Measurements from ENCODE around the gene NDUFB2. TPM values are rescaled to one million over a fixed set of nuclear protein-coding genes. Genes with fewer than 3 reads are reported as not detected.
"Not testable (repeated sequence)": the region's sequence is repeated elsewhere in the genome, so short reads cannot be mapped to it uniquely, and the experiment has no call there.

Gene NDUFB2
- total RNA-seq, 1 donor from 2014 or later = 174 TPM

GRCh38 chr7:140656548-140657515, 39.7 kb upstream of the NDUFB2 start:
- no peak for TF ChIP-seq CTCF (IDR thresholded peaks at IDR 0.05; ENCODE audit: unreplicated experiment)
- Mint-ChIP-seq H3K27me3 (peaks cover 6% of the 10 kb centered on the region), H3K4me3 (ENCODE audit: low read depth) (no peak overlapping the region), H3K4me1 (ENCODE audit: low read depth) (peaks cover 10% of the 10 kb centered on the region), H3K36me3 (ENCODE audit: insufficient read depth) (no peaks in the 10 kb centered on the region), H3K27ac (no peak overlapping the region), H3K9me3 (ENCODE audit: low read depth) (no peaks in the 10 kb centered on the region)
- DNase-seq (ENCODE audit: low spot score, unreplicated experiment) = no peak

DNA sequence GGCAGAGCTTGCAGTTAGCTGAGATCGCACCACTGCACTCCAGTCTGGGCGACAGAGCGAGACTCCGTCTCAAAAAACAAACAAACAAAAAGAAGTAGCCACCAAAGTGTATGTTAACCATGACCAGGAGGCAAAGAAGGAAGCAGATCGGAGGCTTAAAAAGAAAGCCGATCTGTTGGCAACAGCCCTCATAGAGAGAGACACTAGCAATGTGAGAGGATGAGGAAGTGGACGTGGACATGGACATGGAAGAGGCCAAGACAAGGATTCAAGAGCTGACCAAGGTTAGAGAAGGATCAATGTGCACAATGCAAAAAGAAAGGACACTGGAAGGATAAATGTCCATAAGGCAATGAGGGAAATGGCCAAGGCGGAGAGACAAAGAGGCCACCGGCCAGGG, 38.6 kb upstream of the NDUFB2 start:
- TF ChIP-seq CTCF (IDR thresholded peaks at IDR 0.05; ENCODE audit: unreplicated experiment) = no peak
- no peak for DNase-seq (ENCODE audit: low spot score, unreplicated experiment)
- Mint-ChIP-seq H3K36me3 (ENCODE audit: insufficient read depth) (no peaks in the 10 kb centered on the region), H3K9me3 (ENCODE audit: low read depth) (no peaks in the 10 kb centered on the region), H3K4me3 (ENCODE audit: low read depth) (no peak overlapping the region), H3K27ac (no peak overlapping the region), H3K27me3 (peaks cover 6% of the 10 kb centered on the region), H3K4me1 (ENCODE audit: low read depth) (peaks cover 10% of the 10 kb centered on the region)

DNA sequence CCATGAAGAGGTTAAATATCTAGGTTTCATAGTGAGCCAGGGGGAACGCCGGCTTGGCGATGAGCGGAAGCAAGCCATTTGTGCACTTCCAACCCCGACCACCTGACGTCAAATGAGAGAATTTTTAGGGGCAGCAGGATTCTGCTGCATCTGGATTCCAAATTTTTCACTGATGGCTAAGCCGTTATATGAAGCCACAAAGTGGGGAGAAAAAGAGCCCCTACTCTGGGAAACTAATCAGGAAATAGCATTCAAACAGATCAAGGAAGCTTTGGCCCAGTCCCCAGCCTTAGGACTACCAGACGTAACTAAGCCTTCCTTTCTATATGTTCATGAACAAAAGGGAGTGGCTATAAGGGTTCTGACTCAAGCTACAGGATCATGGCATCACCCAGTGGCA, 36.7 kb upstream of the NDUFB2 start:
- Mint-ChIP-seq H3K36me3 (ENCODE audit: insufficient read depth) (no peaks in the 10 kb centered on the region), H3K4me3 (ENCODE audit: low read depth) (no peak overlapping the region), H3K4me1 (ENCODE audit: low read depth) (peaks cover 9% of the 10 kb centered on the region), H3K9me3 (ENCODE audit: low read depth) (no peaks in the 10 kb centered on the region), H3K27me3 (peaks cover 6% of the 10 kb centered on the region), H3K27ac (no peak overlapping the region)
- no peak for DNase-seq (ENCODE audit: low spot score, unreplicated experiment)
- no peak for TF ChIP-seq CTCF (IDR thresholded peaks at IDR 0.05; ENCODE audit: unreplicated experiment)

DNA sequence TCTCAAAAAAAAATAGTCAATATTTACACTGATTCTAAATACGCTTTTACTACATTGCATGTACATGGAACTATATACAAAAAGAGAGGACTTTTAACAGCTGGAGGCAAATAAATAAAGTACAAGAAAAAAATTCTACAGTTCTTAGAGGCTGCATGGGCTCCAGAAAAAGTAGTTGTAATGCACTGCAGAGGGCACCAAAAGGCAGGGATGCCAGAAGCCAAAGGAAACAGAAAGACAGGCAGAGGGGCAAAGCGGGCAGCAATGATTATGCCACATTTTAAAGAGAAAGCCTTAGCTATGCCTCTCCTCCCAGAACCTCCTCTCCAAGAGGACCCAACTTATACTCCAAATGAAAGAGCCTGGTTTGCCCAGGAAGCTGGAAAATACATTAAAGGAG, 35.4 kb upstream of the NDUFB2 start:
- Mint-ChIP-seq H3K27me3 (peaks cover 3% of the 10 kb centered on the region), H3K9me3 (ENCODE audit: low read depth) (no peaks in the 10 kb centered on the region), H3K4me3 (ENCODE audit: low read depth) (no peak overlapping the region), H3K27ac (no peak overlapping the region), H3K36me3 (ENCODE audit: insufficient read depth) (no peaks in the 10 kb centered on the region), H3K4me1 (ENCODE audit: low read depth) (peaks cover 9% of the 10 kb centered on the region)
- DNase-seq (ENCODE audit: low spot score, unreplicated experiment) = no peak
- no peak for TF ChIP-seq CTCF (IDR thresholded peaks at IDR 0.05; ENCODE audit: unreplicated experiment)

DNA sequence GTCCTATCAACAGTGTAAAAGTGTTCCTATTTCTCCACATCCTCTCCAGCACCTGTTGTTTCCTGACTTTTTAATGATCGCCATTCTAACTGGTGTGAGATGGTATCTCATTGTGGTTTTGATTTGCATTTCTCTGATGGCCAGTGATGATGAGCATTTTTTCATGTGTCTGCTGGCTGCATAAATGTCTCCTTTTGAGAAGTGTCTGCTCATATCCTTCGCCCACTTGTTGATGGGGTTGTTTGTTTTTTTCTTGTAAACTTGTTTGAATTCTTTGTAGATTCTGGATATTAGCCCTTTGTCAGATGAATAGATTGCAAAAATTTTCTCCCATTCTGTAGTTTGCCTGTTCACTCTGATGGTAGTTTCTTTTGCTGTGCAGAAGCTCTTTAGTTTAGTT, 33.6 kb upstream of the NDUFB2 start:
- not testable (repeated sequence) for H3K9me3 Mint-ChIP-seq (ENCODE audit: low read depth); H3K4me3 Mint-ChIP-seq (ENCODE audit: low read depth); DNase-seq (ENCODE audit: low spot score, unreplicated experiment); H3K27ac Mint-ChIP-seq; H3K36me3 Mint-ChIP-seq (ENCODE audit: insufficient read depth); H3K27me3 Mint-ChIP-seq; H3K4me1 Mint-ChIP-seq (ENCODE audit: low read depth)

DNA sequence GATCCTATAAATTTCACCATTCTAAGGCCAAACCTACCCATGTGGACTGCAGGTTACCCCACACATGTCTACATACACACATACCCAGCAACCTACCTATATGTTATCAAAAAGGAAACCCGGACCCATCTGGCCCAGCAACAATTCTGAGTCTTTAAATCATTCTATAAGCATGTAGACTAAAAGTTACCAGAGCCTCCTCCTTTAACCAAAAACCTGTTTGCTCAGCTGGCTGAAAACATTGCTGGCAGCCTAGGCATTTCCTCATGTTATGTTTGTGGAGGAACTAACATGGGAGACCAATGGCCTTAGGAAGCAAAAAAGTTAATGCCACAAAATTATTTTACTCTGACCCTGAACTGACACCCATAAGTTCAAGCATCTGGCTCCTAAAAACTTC, 29.0 kb upstream of the NDUFB2 start:
- no peak for DNase-seq (ENCODE audit: low spot score, unreplicated experiment)
- Mint-ChIP-seq H3K4me1 (ENCODE audit: low read depth) (peaks cover 5% of the 10 kb centered on the region), H3K27ac (no peak overlapping the region), H3K36me3 (ENCODE audit: insufficient read depth) (no peaks in the 10 kb centered on the region), H3K4me3 (ENCODE audit: low read depth) (no peak overlapping the region), H3K27me3 (peaks cover 3% of the 10 kb centered on the region), H3K9me3 (ENCODE audit: low read depth) (no peaks in the 10 kb centered on the region)
- TF ChIP-seq CTCF (IDR thresholded peaks at IDR 0.05; ENCODE audit: unreplicated experiment) = no peak
